SK-N-SH treated with all-trans-retinoic acid at 6 μM for 48 hours (cell line): ENCODE measurements around the gene STX19.

Experiments
- ATAC-seq: fragments of 200-7000 bp; cut with Tn5 transposase; 3 replicates; pipeline ENCODE4 v1.9.1; 2020; ENCODE audit warnings: mild to moderate bottlenecking, moderate library complexity
- ARNTL ChIP-seq: fragments of 450-650 bp; formaldehyde crosslinking; IDR thresholded peaks from 2 replicates; pipeline ENCODE4 v1.5.0; 2020; ENCODE audit warnings: low read depth, mild to moderate bottlenecking, moderate library complexity, borderline replicate concordance
- BACH2 ChIP-seq: fragments of 250-450 bp; sonication (Bioruptor Pico); IDR thresholded peaks from 2 replicates; pipeline ENCODE4 v1.9.0; 2021; ENCODE audit warnings: mild to moderate bottlenecking, borderline replicate concordance
- CSDC2 ChIP-seq: fragments of 250-450 bp; sonication (Bioruptor Pico); IDR thresholded peaks from 2 replicates; pipeline ENCODE4 v1.5.0; 2020; ENCODE audit warnings: mild to moderate bottlenecking, moderate library complexity
- GLIS3 ChIP-seq: fragments of 250-450 bp; sonication (Bioruptor Pico); IDR thresholded peaks from 2 replicates; pipeline ENCODE4 v1.5.0; 2020; ENCODE audit warnings: mild to moderate bottlenecking, moderate library complexity
- ISL1 ChIP-seq: fragments of 250-450 bp; sonication (Bioruptor Pico); IDR thresholded peaks from 2 replicates; pipeline ENCODE4 v2.1.2; 2022; ENCODE audit warnings: mild to moderate bottlenecking, moderate library complexity
- OSR1 ChIP-seq: fragments of 250-450 bp; sonication (Bioruptor Pico); IDR thresholded peaks from 2 replicates; pipeline ENCODE4 v1.8.0; 2022; ENCODE audit warnings: moderate library complexity, mild to moderate bottlenecking, inconsistent platforms
- PATZ1 ChIP-seq: fragments of 250-450 bp; sonication (Bioruptor Pico); IDR thresholded peaks from 2 replicates; pipeline ENCODE4 v1.8.0; 2020; ENCODE audit warnings: mild to moderate bottlenecking, moderate library complexity, borderline replicate concordance
- POU6F1 ChIP-seq: fragments of 250-450 bp; sonication (Bioruptor Pico); IDR thresholded peaks from 2 replicates; pipeline ENCODE4 v1.8.0; 2021; ENCODE audit warnings: low read depth, mild to moderate bottlenecking, moderate library complexity, borderline replicate concordance
- RARB ChIP-seq: fragments of 250-450 bp; sonication (Bioruptor Pico); IDR thresholded peaks from 2 replicates; pipeline ENCODE4 v1.8.0; 2021; ENCODE audit warnings: mild to moderate bottlenecking, moderate library complexity
- SNAI2 ChIP-seq: fragments of 250-450 bp; sonication (Bioruptor Pico); IDR thresholded peaks from 2 replicates; pipeline ENCODE4 v1.5.0; 2020; ENCODE audit warnings: mild to moderate bottlenecking, moderate library complexity
- TOX ChIP-seq: fragments of 250-450 bp; sonication (Bioruptor Pico); IDR thresholded peaks from 2 replicates; pipeline ENCODE4 v1.8.0; 2021; ENCODE audit warnings: mild to moderate bottlenecking, moderate library complexity, borderline replicate concordance
- ZFP3 ChIP-seq: fragments of 250-450 bp; sonication (Bioruptor Pico); IDR thresholded peaks from 2 replicates; pipeline ENCODE4 v1.5.0; 2020; ENCODE audit warnings: mild to moderate bottlenecking, moderate library complexity
- ZNF565 ChIP-seq: fragments of 450-650 bp; formaldehyde crosslinking; conservative IDR thresholded peaks from 2 replicates; pipeline ENCODE4 v1.5.0; 2020; ENCODE audit warnings: low read depth, mild to moderate bottlenecking, moderate library complexity
- ZNF70 ChIP-seq: fragments of 450-650 bp; formaldehyde crosslinking; IDR thresholded peaks from 2 replicates; pipeline ENCODE4 v1.5.0; 2020; ENCODE audit warnings: mild to moderate bottlenecking, moderate library complexity
- TF ChIP-seq, protein P1 (sequence below): fragments of 250-450 bp; sonication (Bioruptor Pico); IDR thresholded peaks from 2 replicates; pipeline ENCODE4 v1.5.0; 2020; ENCODE audit warnings: mild to moderate bottlenecking, moderate library complexity
- TF ChIP-seq, protein P2 (sequence below): fragments of 250-450 bp; sonication (Bioruptor Pico); IDR thresholded peaks from 2 replicates; pipeline ENCODE4 v1.5.1; 2021; ENCODE audit warnings: mild to moderate bottlenecking, moderate library complexity
- TF ChIP-seq, protein P3 (sequence below): fragments of 250-450 bp; sonication (Bioruptor Pico); IDR thresholded peaks from 2 replicates; pipeline ENCODE4 v1.5.1; 2020; ENCODE audit warnings: low read depth, mild to moderate bottlenecking, moderate library complexity

STX19 gene

DNA sequence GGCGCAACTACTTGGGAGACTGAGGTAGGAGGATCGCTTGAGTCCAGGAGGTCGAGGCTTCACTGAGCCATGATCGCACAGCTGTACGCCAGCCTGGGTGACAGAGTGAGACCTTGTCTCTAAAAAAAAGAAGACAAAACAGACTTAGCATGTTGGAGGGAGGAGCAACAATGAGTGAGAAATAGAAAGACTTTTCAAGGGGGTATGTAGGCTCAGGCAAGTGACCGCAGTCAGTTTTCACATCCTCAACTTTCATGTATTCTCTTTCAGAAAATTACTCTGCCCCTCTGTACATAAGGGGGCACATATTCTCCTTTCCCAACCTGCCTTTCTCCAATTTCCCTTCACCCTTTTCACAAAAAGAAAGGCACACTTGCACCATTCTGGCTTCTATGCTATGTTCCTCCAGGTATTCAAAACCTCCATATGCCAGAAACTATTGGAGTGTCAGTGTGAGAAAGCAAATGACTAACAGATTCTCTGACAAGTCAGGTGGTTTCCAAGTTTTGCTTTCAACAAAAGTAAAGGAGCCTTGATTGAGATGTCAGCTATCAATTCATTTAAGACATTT is 42.0 kb upstream of the STX19 start:
- TF ChIP-seq ARNTL (CRISPR knock-in tag) (no peak), PATZ1 (CRISPR knock-in tag) (no peak), GLIS3 (no peak), ZNF70 (CRISPR knock-in tag) (no peak), OSR1 (no peak), CSDC2 (CRISPR knock-in tag) (no peak)
- TF ChIP-seq, protein P1, sequence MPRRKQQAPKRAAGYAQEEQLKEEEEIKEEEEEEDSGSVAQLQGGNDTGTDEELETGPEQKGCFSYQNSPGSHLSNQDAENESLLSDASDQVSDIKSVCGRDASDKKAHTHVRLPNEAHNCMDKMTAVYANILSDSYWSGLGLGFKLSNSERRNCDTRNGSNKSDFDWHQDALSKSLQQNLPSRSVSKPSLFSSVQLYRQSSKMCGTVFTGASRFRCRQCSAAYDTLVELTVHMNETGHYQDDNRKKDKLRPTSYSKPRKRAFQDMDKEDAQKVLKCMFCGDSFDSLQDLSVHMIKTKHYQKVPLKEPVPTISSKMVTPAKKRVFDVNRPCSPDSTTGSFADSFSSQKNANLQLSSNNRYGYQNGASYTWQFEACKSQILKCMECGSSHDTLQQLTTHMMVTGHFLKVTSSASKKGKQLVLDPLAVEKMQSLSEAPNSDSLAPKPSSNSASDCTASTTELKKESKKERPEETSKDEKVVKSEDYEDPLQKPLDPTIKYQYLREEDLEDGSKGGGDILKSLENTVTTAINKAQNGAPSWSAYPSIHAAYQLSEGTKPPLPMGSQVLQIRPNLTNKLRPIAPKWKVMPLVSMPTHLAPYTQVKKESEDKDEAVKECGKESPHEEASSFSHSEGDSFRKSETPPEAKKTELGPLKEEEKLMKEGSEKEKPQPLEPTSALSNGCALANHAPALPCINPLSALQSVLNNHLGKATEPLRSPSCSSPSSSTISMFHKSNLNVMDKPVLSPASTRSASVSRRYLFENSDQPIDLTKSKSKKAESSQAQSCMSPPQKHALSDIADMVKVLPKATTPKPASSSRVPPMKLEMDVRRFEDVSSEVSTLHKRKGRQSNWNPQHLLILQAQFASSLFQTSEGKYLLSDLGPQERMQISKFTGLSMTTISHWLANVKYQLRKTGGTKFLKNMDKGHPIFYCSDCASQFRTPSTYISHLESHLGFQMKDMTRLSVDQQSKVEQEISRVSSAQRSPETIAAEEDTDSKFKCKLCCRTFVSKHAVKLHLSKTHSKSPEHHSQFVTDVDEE = no peak
- TF ChIP-seq, protein P2, sequence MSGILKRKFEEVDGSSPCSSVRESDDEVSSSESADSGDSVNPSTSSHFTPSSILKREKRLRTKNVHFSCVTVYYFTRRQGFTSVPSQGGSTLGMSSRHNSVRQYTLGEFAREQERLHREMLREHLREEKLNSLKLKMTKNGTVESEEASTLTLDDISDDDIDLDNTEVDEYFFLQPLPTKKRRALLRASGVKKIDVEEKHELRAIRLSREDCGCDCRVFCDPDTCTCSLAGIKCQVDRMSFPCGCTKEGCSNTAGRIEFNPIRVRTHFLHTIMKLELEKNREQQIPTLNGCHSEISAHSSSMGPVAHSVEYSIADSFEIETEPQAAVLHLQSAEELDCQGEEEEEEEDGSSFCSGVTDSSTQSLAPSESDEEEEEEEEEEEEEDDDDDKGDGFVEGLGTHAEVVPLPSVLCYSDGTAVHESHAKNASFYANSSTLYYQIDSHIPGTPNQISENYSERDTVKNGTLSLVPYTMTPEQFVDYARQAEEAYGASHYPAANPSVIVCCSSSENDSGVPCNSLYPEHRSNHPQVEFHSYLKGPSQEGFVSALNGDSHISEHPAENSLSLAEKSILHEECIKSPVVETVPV (CRISPR knock-in tag) = no peak
- ATAC-seq = no peak

- no peak for TF ChIP-seq BACH2 (CRISPR knock-in tag)
- TF ChIP-seq, protein P1 = no peak
- ATAC-seq = peak; percentile 22; the same call in 1 of the 3 replicates
These were observed 40.9 kb upstream of the STX19 start for GRCh38 chr3:94069194-94069813.

DNA sequence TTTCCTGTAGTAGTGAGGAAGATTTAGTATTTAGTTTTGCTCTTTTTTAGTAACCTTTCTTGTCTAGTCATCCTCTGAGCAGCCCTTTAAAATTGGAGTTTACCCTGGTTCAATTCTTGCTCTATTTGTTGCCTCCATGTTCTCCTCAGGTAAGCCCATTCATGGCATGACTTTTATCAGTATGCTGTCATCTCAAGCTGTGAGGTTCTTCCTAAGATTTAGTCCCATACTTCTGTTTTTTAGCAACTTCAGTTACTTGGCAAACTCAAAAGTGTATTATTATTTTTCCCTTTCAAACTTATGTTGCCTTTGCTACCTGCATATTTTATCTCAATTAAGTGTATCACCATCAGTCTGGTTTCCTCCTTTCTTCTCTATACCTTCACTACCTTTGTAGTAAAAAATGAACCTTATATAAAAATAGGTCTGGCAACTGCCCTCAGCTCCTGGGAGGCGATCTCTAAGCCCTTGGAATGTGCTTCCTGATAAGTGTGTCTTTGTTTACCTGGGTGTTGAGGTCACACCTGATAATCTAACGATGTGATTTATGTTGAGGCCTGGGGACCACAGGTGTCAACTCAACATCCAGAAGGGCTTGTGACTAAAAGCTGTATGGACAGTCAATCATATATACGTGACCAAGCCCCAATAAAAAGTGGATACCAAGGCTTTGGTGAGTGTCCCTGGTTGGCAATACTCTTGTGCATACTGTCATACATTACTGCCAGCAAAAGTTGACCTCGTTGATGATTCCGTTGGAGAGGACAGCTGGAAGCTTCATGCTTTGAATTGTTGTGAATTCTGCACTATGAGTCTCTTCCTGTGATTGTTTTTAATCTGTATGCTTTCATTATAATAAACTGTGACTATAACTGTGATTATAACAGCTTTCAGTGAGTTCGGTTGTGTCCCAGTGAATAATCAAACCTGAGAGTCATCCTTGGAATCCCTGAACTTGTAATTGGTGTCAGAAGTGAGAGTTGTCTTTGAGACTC is 38.4 kb upstream of the STX19 start:
- TF ChIP-seq ZNF70 (CRISPR knock-in tag) (no peak), RARB (CRISPR knock-in tag) (no peak), TOX (no peak), SNAI2 (CRISPR knock-in tag) (no peak), ARNTL (CRISPR knock-in tag) (no peak), POU6F1 (CRISPR knock-in tag) (no peak), ZFP3 (no peak), ISL1 (CRISPR knock-in tag) (no peak), ZNF565 (CRISPR knock-in tag) (no peak), BACH2 (CRISPR knock-in tag) (no peak)
- TF ChIP-seq, protein P3, sequence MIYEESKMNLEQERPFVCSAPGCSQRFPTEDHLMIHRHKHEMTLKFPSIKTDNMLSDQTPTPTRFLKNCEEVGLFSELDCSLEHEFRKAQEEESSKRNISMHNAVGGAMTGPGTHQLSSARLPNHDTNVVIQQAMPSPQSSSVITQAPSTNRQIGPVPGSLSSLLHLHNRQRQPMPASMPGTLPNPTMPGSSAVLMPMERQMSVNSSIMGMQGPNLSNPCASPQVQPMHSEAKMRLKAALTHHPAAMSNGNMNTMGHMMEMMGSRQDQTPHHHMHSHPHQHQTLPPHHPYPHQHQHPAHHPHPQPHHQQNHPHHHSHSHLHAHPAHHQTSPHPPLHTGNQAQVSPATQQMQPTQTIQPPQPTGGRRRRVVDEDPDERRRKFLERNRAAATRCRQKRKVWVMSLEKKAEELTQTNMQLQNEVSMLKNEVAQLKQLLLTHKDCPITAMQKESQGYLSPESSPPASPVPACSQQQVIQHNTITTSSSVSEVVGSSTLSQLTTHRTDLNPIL (CRISPR knock-in tag) = no peak
- no peak for ATAC-seq
